ENCODE measurements around the gene PADI3. TPM values are rescaled to one million over a fixed set of nuclear protein-coding genes. Genes with fewer than 3 reads are reported as not detected.

PADI3 gene
- total RNA-seq, 1 donor, result not detected

GRCh38 chr1:17214876-17215544 lies 33.9 kb upstream of the PADI3 start:
- H3K4me3 ChIP-seq (ENCODE audit: low read depth, low read length), result no peak overlapping the region
- no peak for DNase-seq (ENCODE audit: low read depth)
- TF ChIP-seq, protein P1, sequence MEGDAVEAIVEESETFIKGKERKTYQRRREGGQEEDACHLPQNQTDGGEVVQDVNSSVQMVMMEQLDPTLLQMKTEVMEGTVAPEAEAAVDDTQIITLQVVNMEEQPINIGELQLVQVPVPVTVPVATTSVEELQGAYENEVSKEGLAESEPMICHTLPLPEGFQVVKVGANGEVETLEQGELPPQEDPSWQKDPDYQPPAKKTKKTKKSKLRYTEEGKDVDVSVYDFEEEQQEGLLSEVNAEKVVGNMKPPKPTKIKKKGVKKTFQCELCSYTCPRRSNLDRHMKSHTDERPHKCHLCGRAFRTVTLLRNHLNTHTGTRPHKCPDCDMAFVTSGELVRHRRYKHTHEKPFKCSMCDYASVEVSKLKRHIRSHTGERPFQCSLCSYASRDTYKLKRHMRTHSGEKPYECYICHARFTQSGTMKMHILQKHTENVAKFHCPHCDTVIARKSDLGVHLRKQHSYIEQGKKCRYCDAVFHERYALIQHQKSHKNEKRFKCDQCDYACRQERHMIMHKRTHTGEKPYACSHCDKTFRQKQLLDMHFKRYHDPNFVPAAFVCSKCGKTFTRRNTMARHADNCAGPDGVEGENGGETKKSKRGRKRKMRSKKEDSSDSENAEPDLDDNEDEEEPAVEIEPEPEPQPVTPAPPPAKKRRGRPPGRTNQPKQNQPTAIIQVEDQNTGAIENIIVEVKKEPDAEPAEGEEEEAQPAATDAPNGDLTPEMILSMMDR (IDR thresholded peaks at IDR 0.05; ENCODE audit: insufficient read depth, low read depth, low read length), result no peak

GRCh38 chr1:17215545-17215890 lies 33.4 kb upstream of the PADI3 start:
- TF ChIP-seq, protein P1 (IDR thresholded peaks at IDR 0.05; ENCODE audit: insufficient read depth, low read depth, low read length), result no peak
- H3K4me3 ChIP-seq (ENCODE audit: low read depth, low read length), result no peak overlapping the region
- DNase-seq (ENCODE audit: low read depth), result no peak

GRCh38 chr1:17216078-17216477 lies 32.8 kb upstream of the PADI3 start:
- DNase-seq (ENCODE audit: low read depth), result no peak
- no peak overlapping the region for H3K4me3 ChIP-seq (ENCODE audit: low read depth, low read length)
- TF ChIP-seq, protein P1 (IDR thresholded peaks at IDR 0.05; ENCODE audit: insufficient read depth, low read depth, low read length), result no peak

DNA sequence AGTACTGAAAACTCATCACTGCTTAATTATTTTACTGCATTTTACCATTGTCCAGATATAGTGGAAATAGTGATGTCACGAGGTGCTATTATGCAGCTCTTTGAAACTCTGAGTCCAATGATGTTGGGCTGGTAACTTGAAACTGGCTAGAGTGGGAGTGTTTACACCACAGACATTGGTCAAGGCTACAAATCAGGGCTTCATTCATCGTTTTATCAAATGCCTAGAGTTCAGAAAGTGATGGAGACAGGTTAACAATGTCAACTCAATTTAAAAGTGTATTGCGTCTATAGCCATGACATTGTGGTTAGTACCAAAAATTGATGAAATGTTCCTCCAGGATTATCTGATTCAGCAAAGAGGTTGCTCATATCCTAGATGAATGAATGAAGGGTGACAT lies 31.3 kb upstream of the PADI3 start:
- no peak for DNase-seq (ENCODE audit: low read depth)
- no peak overlapping the region for H3K4me3 ChIP-seq (ENCODE audit: low read depth, low read length)
- TF ChIP-seq, protein P1 (IDR thresholded peaks at IDR 0.05; ENCODE audit: insufficient read depth, low read depth, low read length), result no peak

DNA sequence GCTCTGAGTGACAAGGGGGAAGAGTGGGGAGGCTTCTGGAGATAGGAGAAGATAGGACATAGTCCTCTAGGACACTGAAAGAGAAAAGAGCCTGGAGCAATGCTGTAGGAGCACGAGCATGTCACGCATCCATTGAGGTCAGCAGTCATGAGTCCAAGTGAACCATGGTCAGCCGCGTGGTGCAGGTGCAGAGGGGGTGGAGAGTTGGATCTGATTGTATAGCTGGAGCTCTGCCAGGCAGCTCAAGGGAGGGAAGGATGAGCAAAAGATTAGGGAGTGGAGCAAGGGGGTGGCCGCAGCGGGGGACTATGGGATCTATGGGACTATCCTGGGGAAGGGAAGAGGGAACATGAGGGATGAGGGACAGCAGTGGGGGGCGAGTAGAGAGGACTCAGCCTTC lies 30.0 kb upstream of the PADI3 start:
- no peak for DNase-seq (ENCODE audit: low read depth)
- TF ChIP-seq, protein P1 (IDR thresholded peaks at IDR 0.05; ENCODE audit: insufficient read depth, low read depth, low read length), result no peak
- no peak overlapping the region for H3K4me3 ChIP-seq (ENCODE audit: low read depth, low read length)

GRCh38 chr1:17220287-17220686 lies 28.6 kb upstream of the PADI3 start:
- no peak for DNase-seq (ENCODE audit: low read depth)
- TF ChIP-seq, protein P1 (IDR thresholded peaks at IDR 0.05; ENCODE audit: insufficient read depth, low read depth, low read length), result no peak
- H3K4me3 ChIP-seq (ENCODE audit: low read depth, low read length), result no peak overlapping the region

DNA sequence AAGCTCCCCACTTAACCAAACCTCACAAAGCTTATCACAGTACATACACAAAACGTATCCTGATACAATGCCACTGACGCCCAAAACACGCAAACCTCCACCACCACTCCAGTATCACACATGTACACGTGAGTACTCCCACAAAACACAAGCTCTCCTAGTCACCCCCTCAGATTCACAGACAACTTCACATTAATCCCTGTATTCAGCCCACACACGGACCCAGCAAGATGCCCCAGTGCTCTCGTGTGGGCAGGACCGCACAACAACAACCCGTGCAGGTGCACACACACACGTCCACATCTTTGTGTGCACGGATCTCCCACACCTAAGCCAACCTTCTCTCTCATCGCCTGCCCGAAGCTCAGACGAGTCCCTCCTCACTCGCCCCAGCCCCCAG lies 26.3 kb upstream of the PADI3 start:
- DNase-seq (ENCODE audit: low read depth), result no peak
- TF ChIP-seq, protein P1 (IDR thresholded peaks at IDR 0.05; ENCODE audit: insufficient read depth, low read depth, low read length), result no peak
- no peak overlapping the region for H3K4me3 ChIP-seq (ENCODE audit: low read depth, low read length)

Measured in fibroblast of villous mesenchyme (primary cell).